ENCODE data around the gene OR56B1.

GRCh38 chr11:5701055-5701577 lies 35.1 kb upstream of the OR56B1 start:
- TF ChIP-seq CTCF (IDR thresholded peaks at IDR 0.05) = no peak
- TF ChIP-seq POLR2A (IDR thresholded peaks at IDR 0.05) = no peak

All from lower leg skin (tissue), 3 donors.